ENCODE measurements around the gene CIAO3.

The CIAO3 gene

GRCh38 chr16:735982-736453 lies 4.8 kb downstream of the CIAO3 start:
- no peak for DNase-seq (ENCODE audit: low read depth in 2 of 2)

- no peak for DNase-seq (ENCODE audit: low read depth in 2 of 2)
Observed at GRCh38 chr16:734981-735881, 5.6 kb downstream of the CIAO3 start.

DNA sequence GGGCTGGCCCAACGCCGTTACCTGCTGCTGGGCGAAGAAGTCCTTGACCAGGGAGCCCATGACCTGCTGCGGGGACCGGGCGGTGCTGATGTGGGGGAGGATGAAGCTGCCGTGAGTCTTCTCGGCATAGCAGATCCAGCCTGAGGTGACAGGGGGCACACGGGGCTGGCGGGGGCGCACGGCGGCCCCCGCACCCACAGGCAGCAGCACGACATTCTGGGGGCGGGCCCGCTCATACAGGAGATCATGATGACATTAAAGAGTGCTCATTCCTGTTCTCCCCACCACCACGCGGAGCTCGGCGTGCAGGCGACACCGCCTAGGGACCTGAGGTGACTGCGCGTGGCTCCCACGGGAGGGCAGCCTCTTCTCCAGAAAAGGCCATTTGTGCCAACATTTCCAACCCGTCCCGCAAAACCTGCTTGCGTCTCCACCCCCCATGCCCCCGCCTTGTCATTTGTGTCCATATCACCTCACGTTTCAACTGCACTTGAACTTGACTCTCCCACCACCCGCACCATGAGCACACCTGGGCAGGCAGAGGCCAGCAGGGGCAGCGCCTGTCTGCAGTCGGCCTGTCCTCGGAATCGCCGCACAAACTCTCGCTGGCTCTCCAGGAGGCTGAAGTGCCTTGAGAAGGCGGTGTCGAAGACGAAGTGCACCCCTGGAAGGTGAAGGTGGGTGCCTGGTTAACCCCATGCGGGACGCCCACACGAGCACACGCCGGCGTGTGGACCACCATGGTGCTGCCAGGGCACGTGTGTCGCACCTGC lies 6.4 kb downstream of the CIAO3 start:
- DNase-seq (ENCODE audit: low read depth in 2 of 2): no peak

DNA sequence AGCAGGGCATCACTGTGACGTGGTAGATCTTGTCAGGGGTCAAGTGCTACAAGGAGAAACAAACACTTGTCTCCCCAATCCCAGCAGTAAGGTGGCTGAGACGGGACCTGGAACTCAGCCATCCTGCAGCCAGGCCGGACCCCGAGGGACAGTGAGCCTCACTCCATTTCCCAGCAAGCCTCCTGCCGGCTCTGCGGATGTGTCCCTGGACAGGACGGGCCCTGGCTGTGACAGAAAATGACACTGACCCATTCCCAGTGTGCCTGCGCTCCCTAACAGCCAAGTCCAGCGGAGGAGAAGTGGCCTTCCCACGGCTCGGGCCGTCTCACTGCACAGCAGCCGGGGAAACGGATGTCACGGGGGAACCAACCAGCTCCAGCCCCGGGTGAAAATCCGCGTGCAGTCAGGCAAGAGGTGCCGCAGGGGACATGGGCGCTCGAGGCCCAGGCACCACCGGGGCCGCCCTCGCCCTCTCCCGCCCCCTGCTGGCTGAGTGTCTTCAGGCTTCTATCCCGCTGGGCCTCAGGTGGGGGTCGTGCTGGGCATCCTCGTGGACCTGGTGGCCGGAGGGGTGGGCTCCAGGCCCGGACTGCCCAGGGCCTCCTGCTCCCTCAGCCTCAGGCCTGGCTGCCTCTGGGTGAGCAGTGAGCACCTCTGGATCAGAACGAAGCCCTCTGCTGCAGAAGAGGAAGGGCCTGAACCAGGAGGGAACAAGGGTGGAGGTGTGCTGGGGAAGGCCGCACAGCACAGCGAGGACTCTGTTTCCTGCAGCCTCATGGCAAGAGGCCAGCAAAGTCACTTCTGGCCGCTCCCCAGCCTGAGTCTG lies 7.2 kb downstream of the CIAO3 start:
- no peak for DNase-seq (ENCODE audit: low read depth in 2 of 2)

DNA sequence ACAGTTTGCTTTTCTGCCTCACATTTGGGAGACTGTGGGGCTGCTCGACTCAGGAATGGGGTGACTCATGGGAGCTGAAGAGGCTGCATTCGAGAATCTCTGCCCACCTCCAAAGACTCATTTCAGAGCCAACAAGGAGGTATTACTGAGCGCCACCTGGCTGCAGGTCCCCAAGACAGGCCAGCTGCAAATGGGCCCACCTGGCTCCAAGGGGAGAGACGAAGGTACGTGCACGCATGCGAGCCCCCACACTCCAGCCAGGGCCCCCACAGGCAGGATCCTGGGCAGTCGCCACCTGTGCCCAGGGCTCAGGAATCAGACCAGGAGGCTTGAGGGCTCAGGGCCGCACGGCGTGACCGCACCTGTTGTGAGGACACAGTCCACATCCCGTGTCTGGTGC lies 7.9 kb downstream of the CIAO3 start:
- no peak for DNase-seq (ENCODE audit: low read depth in 2 of 2)

- DNase-seq (ENCODE audit: low read depth in 2 of 2): no peak
Observed at GRCh38 chr16:732332-732731, 8.5 kb downstream of the CIAO3 start.

DNA sequence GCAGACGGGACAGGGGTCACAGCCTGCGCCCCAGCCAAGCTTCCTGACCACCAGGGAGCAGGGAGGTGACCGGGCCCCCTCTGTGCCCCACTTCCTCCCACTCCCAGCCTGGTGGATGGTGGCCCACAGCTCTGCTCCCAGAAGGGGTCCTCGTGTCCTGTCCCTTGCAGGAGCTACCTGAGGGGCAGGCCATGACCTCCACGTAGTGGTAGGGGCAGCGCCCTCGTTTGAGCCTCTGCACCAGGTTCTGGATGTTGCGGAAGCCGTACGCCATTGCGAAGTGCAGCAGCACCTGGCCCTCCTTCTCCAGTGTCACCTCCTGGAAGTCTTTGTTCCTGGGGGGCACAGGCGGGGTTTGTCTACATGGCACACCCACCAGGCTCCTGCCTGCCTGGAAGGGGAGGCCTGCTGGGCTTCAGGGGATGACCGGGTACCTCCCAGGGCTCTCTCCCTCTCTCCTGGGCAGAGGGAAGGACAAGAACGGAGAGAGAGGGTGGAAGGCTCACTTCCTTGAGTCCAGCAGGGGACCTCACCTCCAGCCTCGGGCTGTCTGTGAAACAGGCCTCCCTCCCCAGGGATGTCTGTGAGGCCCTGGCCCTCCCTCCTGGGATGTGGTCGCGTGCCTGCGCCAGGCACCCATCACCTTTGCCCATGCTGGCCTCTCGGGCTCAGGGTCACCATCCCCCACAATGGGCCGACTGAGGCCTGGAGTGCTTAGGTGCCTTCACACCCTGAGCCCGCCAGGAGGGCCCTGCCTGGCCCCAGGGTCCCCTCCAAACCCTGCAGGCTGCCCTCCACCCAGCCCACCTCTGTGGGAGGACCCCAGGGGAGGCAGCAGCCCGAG lies 9.9 kb downstream of the CIAO3 start:
- DNase-seq (ENCODE audit: low read depth in 2 of 2): no peak

- no peak for DNase-seq (ENCODE audit: low read depth in 2 of 2)
Observed at GRCh38 chr16:729768-730665, 10.8 kb downstream of the CIAO3 start.

DNA sequence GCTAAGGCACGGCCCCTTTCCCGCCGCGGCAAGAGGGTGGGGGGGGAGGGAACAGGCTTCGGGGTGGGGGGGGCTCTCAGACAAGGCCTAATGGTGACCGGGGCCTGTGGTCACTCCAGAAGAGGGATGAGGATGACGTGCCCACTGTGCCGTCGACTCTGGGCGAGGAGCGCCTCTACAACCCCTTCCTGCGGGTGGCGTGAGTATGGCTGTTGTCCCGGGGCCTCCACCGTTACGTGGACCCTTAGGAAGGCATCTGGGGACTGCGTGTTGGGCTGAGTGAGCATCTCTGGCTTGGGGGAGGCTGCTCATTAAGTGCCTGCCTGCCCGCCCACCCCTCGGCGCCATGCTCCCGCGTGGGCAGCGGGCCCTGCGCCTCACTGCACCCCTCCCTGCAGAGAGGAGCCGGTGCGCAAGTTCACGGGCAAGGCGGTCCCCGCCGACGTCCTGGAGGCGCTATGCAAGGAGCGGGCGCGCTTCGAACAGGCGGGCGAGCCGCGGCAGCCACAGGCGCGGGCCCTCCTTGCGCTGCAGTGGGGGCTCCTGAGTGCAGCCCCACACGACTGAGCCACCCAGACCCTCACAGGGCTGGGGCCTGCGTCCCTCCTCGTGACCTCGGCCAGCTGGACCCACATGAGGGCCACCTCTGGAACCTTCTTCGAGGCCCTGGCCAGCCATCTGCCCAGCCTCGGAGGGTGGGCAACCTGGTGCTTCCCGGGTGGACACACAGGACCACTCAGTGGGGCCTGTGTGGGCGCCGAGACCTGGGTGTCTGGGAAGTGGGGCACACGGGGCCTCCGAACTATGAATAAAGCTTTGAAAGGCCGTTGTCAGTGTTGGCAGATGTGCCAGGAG lies 11.7 kb downstream of the CIAO3 start:
- DNase-seq (ENCODE audit: low read depth in 2 of 2): no peak

DNA sequence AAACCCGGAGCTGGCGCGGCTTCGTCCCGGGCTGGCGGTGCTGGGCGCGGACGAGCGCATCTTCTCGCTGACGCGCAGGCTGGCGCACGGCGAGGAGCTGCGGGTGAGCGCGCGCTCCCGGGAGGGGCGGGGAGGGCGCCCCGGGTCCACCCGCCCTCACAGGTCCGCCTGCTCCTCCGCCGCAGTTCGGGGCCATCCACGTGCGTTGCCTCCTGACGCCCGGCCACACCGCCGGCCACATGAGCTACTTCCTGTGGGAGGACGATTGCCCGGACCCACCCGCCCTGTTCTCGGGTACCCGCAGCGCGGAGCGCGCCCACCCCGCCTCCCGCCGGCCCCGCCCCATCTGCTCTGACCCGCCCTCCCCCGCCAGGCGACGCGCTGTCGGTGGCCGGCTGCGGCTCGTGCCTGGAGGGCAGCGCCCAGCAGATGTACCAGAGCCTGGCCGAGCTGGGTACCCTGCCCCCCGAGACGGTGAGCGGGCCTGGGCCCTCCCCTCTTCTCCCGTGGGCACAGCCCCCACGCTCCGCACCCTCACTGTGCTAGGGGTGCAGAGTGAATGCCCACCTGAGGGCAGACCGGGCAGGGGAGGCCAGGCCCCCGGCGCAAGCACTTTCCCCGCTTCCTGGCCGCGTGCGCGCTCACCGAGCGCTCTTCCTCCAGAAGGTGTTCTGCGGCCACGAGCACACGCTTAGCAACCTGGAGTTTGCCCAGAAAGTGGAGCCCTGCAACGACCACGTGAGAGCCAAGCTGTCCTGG lies 12.5 kb downstream of the CIAO3 start:
- DNase-seq (ENCODE audit: low read depth in 2 of 2): no peak

GRCh38 chr16:727291-727977 lies 13.4 kb downstream of the CIAO3 start:
- DNase-seq (ENCODE audit: low read depth in 2 of 2): no peak

DNA sequence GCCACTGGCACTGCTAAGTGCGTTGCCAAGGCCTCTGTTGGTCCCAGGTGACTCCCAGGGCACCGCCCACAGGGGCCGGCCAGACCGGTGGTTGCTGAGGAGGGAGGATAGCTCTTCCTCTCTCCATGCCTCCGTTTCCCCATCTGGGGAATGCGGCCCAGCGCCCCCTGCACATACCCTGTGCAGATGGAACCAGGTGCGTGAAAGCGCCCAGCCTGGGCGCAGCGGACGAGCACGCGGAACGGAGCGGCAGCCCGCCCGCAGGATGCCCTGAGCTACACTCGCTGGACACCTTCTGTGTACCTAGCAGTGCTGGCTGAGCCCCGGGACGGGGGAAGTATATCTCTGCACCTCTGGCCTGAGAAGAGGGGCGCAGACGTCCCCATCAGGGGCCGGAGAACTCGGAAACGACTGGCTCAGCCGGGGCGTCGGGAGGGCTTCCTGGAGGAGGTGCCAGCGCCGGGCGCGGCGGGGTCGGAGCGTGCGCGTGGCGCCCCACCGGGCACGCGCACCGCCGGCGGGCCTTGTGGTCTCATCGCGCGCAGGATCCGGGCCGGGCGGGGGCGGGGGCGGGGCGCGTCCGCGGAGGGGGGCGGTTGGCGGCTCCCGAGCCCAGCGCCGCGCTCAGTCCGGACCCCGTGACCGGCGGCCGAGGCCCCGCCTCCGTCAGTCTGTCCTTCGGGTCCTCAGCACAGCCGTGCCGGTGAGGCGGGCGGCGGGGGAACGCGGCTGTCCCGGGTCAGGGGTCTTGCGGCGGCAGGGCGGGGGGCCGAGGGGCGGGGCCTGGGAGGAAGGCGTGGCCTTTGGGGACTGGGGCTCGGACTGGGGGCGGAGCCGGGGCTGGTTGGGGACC lies 14.1 kb downstream of the CIAO3 start, which contains the start of the genes CCDC78 and HAGHL:
CCDC78 (minus strand) TSS at position 6 of the 853 bp plus-strand sequence. CDS start 76 bp downstream, outside the sequence.
HAGHL (plus strand) TSS at position 669 of the 853 bp plus-strand sequence. CDS start 404 bp downstream, outside the sequence.
- peak in 1 of 2 donors; percentile 18 for DNase-seq (ENCODE audit: low read depth in 2 of 2)

DNA sequence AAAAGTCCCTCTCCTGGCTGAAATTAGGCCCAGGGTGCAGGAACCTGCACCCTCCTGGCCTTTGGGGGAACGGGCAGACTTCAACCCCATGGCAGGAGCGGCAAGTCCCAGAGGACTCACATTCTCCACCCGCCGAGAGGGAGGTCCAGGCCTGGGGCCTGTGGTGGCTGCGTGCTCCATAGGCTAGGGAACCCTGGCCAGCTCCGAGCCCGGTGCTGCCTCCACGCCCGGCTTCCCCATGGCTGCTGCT lies 14.7 kb downstream of the CIAO3 start:
- DNase-seq (ENCODE audit: low read depth in 2 of 2): no peak

DNA sequence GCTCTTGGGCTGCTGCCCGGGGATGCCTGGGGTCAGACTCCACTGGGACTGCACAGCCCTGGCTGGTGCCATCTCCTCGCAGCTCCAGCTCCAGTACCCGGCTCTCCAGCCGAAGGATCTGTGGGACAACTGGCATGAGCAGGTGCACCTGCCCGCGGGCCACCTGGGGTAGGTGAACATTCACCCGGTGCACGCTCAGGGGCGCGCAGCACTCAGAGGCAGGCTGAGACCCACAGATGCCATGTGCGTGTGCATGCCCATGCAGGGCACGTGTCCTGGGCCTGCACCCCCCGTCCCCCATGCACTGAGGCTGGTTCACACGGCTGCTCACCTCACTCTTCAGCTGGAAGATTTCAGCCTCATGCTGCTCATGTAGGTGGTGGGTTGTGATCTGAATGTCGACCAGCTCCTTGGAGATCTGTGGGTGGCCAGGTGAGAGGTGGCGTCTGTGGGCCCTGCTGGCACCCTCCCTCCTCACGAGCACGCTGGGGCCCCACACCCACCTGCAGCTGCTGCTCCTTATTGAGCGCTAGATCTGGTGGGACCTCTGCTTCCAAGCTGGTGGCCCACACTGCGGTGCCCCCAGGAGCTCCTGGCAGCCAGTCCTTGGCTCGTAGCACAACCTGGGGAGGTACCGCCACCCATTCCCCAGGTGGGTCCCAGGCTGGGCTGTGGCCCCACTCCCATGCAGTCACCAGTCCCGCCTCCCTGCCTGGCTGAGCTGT lies 15.2 kb downstream of the CIAO3 start:
- no peak for DNase-seq (ENCODE audit: low read depth in 2 of 2)

- DNase-seq (ENCODE audit: low read depth in 2 of 2): no peak
Observed at GRCh38 chr16:725041-725376, 15.8 kb downstream of the CIAO3 start.

Measured in stimulated activated CD4-positive, alpha-beta T cell treated with anti-CD3 and anti-CD28 coated beads, Interleukin-1b, Interleukin-23, amount 100 ng/mL, for 1 hour (primary cell).